CD4-positive, alpha-beta T cell treated with Interleukin-6 at 100 ng/mL for 8 hours (primary cell): ENCODE measurements around the gene IL1RN.

Experiments
- DNase-seq: peaks from one replicate; pipeline ENCODE4 v3.0.0-alpha.2; 2020; ENCODE audit warnings: mixed read lengths, low spot score

The IL1RN gene

DNA sequence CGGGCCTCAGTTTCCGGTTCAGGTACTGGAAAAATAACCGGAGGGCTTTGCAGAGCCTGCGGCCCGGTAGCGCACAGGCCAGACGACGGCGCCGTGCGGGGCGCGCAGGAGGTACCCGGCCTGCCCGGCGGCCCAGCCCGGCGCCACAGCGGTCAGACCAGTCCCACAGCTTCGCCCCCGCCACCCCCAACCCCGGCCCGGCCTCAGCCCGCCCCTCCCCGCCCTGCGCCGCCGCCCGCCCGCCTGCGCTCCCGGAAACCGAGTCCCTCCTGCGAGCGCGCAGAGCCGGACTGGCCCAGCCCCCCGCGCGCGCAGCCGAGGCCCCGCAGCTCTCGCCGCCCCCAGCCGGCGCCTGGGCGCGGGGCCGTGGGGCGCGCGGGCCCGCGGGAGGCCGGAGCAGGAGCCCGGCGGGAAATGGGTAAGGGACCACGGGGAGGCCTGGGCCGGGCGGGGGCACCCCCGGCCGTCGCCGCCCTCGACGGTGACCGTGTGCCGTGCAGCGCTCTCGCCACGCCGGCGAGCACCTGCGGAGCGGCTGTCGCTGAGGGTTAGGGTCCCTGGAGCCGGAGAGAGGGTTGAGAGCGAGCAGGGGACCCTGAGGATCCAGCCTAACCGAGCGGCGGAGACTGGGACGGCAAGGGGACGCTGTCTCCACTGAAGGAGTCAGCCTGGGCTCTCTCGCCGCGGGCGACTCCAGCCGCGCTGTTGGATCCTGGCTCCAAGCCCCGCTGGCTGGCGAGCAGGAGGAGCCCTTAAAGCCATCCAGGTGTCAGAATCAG lies 29.9 kb downstream of the IL1RN start:
- peak; percentile 38 for DNase-seq

- DNase-seq = no peak
These were observed 30.7 kb downstream of the IL1RN start for GRCh38 chr2:113157897-113158753.

GRCh38 chr2:113158884-113159553 lies 31.6 kb downstream of the IL1RN start:
- no peak for DNase-seq

DNA sequence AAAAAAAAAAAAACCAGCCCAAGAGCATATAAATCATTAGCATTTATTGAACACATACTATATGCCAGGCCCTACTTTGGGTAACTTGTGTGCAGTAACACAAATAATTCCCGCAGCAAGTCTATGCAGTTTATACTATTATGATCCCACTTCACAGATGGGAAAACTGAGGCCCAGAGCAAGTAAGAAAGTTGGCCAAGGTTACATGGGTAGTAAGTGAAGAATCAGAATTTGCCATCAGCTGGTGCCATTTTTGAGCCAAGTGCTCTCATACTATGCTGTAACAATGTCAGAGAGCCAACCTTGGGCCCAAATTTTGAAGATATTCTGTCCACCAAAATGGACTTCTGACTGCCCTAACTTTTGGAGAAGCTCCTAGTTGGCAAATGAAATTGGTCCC lies 32.9 kb downstream of the IL1RN start:
- DNase-seq = no peak

DNA sequence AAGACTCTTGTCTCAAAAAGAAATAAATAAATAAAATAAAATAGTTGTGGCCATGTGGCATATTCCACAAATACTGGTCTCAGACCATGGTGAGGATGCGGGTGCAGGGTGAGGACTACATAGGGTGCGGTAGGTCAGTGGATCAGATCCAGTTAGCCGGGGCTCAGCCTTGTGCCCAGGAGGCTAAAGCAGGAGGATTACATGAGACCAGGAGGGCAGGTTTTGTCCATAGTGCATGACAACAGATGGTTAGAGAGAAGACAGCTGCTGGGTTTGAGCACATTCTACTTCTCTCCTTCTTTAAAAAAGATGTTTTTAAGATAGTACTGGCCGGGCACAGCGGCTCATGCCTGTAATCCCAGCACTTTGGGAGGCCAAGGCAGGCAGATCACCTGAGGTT lies 33.6 kb downstream of the IL1RN start:
- no peak for DNase-seq

- DNase-seq = no peak
These were observed 34.8 kb downstream of the IL1RN start for GRCh38 chr2:113162173-113162572.

DNA sequence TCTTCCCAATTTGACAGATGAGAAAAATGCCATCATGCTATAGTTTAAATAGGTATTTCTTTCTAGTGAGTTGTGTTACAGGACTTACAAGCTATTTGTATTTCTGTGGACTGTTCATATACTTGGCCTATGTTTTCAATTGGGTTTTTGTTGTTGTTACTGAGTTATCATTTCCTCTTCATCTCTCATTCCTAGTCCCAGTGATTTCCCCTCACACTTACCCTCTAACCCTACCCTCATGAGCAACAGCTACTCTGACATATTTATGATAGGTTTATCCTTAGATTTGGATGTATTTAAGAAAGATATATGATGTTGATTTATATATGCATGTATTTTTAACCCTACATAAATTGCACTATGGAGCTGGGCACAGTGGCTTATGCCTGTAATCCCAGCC lies 35.5 kb downstream of the IL1RN start:
- no peak for DNase-seq

DNA sequence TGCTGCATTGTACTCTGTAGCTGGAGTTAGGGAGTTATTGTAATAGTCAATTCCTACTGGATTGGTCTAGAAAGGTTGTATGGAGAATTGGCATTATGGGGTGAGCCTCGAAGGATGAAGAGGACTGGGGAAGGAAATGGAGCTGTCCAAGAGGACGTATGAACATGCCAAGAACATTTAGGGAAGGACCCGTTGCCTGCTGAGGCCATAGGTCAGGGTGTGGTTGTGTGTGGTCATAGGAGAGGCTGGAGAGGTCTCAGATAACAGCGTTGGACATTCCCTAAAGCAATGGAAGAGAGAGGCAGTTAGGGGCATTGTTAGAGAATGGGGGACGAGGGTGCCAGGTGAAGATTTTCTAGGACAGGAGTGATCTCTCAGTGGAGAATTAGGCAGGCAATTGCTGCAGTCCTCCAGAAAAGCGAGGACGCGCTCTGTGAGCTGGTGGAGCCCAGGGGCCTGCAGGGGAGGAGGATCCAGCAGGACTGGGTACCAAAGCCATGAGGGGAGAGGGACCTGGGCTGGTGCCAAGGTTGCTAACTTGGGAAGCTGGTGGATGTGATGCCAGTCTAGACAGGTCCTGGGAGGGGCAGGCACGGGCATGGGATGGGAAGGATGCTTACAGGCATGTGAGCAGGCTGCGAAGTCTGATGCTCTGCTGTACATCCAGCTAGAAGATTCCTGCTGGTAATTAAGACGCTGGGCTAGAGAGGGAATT lies 37.0 kb downstream of the IL1RN start:
- no peak for DNase-seq

DNA sequence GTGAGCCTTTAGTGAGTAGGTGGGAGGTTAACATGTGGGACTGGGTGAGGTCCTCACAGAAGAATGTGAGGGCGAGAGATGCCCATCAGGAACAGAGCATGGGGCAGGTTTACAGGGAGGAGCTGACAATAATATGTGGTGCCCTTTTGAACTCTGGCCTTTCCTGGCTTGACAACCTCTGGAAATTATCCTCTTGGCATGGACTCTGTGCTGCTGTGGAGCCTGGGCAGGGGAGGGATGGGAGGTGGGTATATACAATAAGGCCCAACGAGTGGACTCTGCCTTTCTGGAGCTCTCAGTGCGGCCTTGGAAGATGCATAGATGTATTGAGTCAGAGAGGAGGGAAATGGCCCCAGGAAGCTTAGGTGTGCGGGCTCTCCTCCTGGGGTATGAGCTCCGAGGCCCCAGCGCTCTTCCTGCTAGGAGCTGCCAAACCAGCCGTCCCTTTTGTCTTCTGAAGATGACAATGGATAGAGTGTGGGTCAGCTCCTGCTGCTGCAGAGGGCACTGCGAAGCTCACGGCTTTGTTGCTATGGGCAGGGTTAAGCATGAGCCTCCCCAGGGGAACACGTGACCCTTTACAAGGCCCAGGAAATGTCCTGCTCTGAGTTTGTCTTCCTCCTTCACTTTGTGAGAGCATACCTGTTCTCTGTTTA lies 37.7 kb downstream of the IL1RN start:
- no peak for DNase-seq

DNA sequence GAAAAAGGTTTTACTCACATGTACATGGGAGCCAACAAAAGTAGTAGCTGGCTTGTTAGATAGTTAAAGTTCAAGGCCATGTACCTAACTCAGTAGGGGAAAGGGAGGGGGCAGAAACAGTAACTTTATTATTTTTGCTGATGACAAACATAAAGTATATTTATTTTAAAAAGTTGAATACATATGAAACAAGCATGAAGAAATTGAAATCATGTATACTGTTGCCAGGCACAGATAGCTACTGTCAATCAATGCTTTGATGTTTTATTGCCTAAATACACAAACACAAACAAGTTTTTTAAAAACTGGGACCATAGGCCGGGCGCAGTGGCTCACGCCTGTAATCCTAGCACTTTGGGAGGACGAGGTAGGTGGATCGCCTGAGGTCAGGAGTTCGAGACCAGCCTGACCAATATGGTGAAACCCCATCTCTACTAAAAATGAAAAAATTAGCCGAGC lies 38.8 kb downstream of the IL1RN start:
- DNase-seq = no peak

DNA sequence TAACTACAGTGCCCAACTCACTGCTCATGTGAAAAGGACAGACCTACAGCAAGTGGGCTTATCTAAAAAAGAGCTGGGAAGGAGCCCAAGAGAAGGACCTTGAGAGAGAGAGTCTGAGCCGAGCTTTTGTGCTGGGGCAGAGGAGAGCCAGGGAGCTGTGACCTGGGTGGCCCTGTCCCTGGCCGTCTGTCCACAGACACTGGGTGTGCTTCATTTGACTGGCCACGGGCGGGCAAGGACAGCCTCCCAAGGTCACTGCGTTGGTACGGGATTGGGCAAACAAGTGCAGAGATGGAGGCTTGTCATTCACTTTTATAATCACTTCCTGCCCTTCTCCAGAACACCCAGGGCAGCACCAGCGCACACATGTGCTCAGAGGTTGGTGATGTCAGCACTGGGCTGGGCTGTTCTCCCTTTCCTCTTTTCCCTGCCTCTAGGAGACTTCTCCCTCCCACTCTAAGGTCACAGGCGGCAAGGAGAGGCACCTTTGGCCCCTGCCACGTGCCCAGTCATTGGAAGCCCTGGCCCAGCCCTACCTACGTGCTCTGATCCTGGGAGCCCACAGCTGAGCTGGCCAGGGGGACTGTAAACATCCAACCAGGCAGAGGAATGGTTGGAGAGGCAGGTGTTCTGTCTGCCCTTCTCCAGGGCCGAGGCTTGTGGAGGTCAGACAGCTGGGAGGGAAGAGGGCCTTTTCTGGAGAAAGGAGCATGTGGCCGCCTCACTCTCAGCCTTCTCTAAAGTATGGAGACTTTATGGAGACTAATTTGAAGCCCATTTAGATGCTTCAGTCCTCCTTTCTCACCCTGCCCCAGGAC lies 39.9 kb downstream of the IL1RN start:
- peak; percentile 47 for DNase-seq

DNA sequence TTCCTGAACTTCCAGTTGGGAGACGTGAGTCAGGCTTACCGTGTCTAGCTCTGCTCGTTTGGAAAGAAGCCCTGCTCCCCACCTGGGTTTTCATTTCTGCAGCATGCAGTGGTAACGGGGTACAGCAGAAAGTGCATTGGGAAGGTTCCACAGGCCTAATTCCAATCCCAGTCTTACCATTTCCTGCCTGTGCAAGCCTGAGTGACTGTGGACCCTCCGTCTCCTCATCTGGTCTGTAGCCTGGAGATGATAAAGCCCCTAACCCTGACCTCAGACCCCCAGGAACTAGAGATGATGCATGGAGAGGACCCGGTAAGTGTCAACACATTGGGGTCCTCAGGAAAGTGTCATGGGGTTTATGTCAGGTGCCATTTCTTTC lies 40.6 kb downstream of the IL1RN start:
- no peak for DNase-seq

GRCh38 chr2:113169002-113169530 lies 41.7 kb downstream of the IL1RN start:
- DNase-seq = peak; percentile 68

DNA sequence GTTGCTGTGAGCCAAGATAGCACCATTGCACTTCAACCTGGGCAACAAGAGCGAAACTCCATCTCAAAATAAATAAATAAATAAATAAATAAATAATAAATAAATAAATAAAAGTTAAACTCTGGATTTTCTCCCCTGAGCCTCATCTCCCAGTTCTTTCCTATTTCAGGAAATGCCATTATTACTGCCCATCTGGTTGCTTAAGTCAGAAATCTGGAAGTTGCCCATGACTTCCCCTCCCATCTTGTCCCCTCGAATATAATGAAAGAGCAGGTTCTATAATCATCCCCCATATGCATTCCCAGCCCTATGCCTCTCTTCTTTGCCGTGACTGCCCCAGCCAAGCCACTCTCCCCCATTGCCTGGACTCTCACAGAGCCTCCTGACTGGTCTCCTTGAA lies 42.2 kb downstream of the IL1RN start:
- DNase-seq = no peak

- no peak for DNase-seq
These were observed 44.1 kb downstream of the IL1RN start for GRCh38 chr2:113171334-113172075.

DNA sequence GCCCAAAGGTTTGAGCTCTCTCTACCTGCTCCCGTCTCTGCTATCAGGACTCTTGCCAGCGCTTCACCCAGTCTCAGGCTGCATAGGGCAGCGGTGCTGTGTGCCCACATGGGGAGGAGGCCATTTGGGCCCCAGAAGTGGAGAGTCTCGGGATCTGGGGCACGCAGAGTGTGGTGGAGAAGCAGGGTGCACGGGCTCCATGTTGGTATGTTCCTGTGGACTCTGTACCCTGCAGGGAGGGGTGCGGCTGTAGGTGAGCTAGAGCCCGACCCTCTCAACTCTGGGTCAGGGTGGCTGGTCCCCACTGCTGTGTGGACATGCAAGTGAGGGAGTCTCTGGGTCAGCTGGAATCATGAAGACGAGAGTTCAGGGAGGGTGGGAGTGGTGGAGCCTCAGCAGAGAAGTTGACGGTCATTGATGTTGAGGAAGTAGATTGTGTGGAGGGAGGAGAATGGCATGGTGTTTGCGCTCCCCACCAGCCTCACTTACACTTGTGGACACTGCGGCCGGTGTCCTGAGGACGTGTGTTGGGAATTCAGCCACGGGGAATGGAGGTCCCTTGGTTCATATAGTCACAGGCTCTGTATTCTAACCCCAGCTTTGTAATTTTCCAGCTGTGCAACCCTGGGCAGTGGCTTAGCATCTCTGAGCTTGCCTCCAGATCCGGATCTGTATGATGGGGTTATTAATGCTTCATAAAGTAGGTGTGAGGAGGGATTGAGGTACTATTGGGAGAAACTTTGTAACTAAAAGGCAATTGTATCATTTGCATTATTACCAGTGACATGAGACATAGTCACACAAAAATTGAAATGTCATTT lies 45.5 kb downstream of the IL1RN start:
- DNase-seq = no peak

DNA sequence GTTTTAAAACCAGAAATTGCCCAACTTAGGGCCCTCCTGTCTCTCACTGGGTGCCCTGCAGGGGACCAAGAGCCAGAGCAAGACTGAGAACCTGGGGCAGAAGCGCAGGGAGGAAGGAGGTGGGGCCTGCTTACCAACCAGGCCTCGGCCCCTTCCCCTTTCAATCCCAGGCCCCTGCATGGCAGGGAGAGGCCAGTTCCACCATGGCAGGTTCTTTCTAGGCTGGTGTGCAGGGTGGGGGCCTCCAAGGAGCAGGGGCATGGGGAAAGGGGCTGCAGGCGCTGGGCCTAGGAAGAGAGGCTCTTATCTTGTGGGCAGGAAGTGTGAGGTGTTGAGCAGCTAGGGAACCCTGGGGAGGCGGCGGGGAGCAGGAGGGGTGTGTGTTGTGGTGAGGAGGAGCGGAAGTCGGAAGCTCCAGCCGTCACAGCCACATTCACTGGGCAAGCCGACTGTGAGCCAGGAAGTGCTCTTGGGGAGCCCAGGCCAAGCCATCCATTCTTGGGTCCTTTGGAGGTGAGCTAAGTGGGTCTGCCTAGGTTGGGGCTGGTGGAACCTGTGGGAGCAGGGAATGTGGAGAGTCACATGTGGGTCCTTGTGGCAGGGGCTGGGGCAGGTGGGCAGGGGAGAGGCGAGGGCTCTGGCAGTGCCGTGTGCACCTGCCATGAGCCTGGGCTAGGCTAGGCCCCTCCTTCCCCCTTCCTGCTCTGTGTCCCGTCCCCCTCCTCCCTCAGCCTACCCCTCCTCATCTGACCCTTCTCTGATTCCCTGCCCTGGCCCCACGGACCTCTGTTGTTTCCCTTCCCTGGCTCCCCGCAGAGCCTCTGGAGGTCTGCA lies 46.4 kb downstream of the IL1RN start, which contains the start of gene PSD4:
PSD4 (plus strand) TSS at position 430 of the 834 bp plus-strand sequence. CDS start 8,486 bp downstream, outside the sequence.
- peak; percentile 91 for DNase-seq

DNA sequence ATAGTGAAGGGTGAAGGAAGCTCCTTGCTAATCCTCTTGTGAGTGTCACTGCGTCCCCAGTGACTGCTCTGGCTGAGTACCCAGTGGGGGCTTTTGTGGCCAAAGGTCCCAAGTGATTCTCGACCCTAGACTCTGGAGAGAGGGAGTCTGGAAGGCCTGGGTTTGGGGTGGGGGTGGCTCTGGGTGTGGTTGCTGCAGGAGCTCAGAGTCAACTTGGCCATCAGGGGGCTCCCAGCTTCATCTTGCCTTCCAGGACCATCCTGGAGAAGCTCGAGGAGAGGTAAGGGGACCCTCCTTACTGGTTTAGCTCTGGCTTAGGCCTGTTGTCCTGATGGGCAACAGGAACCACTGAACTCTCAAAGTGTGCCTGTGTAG lies 47.0 kb downstream of the IL1RN start:
- DNase-seq = no peak
